ENCODE measurements around the gene APOL6.

Gene APOL6

GRCh38 chr22:35638410-35638809 lies 9.8 kb upstream of the APOL6 start:
- no peak for TF ChIP-seq CTCF (IDR thresholded peaks at IDR 0.05; ENCODE audit: insufficient read depth, missing control alignments)
- DNase-seq (ENCODE audit: insufficient read length, low spot score) (no peak), FAIRE-seq (no peak)

- FAIRE-seq: no peak
- no peak for TF ChIP-seq CTCF (IDR thresholded peaks at IDR 0.05; ENCODE audit: insufficient read depth, missing control alignments)
- no peak for DNase-seq (ENCODE audit: insufficient read length, low spot score)
Observed at GRCh38 chr22:35641494-35642120, 6.6 kb upstream of the APOL6 start.

- no peak for TF ChIP-seq CTCF (IDR thresholded peaks at IDR 0.05; ENCODE audit: insufficient read depth, missing control alignments)
- FAIRE-seq (no peak), DNase-seq (ENCODE audit: insufficient read length, low spot score) (no peak)
Observed at GRCh38 chr22:35642305-35642741, 5.9 kb upstream of the APOL6 start.

- no peak for TF ChIP-seq CTCF (IDR thresholded peaks at IDR 0.05; ENCODE audit: insufficient read depth, missing control alignments)
- no peak for DNase-seq (ENCODE audit: insufficient read length, low spot score)
- FAIRE-seq: no peak
Observed at GRCh38 chr22:35643991-35644390, 4.3 kb upstream of the APOL6 start.

- FAIRE-seq (no peak), DNase-seq (ENCODE audit: insufficient read length, low spot score) (no peak)
- TF ChIP-seq CTCF (IDR thresholded peaks at IDR 0.05; ENCODE audit: insufficient read depth, missing control alignments): no peak
Observed at GRCh38 chr22:35645646-35646045, 2.6 kb upstream of the APOL6 start.

- FAIRE-seq (no peak), DNase-seq (ENCODE audit: insufficient read length, low spot score) (no peak)
- TF ChIP-seq CTCF (IDR thresholded peaks at IDR 0.05; ENCODE audit: insufficient read depth, missing control alignments): no peak
Observed at GRCh38 chr22:35649026-35649553, 844 bp downstream of the APOL6 start.

- no peak for TF ChIP-seq CTCF (IDR thresholded peaks at IDR 0.05; ENCODE audit: insufficient read depth, missing control alignments)
- FAIRE-seq: no peak
- no peak for DNase-seq (ENCODE audit: insufficient read length, low spot score)
Observed at GRCh38 chr22:35649636-35650250, 1.5 kb downstream of the APOL6 start.

Data from D721Med (cell line).